Mesenchymal stem cell (in vitro differentiated cells and primary cell): ENCODE results near the gene SYNE3.

ENCODE experiments used
- DNase-seq: peaks from one replicate; pipeline ENCODE4 v3.0.0-alpha.2; 2013
- H2AFZ ChIP-seq: one replicate; pipeline ENCODE4 v1.6.1; 2013; ENCODE audit warnings: low read depth, mild to moderate bottlenecking, control low read depth, inconsistent platforms, low read length, moderate library complexity
- H2AK5ac ChIP-seq: 2 replicates; pipeline ENCODE4 v1.6.1; 2013; ENCODE audit warnings: low read length, moderate library complexity, mild to moderate bottlenecking, inconsistent platforms; ENCODE audit not compliant: severe bottlenecking
- H2BK120ac ChIP-seq: one replicate; pipeline ENCODE4 v1.6.1; 2013; ENCODE audit warnings: low read depth, mild to moderate bottlenecking, inconsistent platforms, low read length, moderate library complexity
- H2BK12ac ChIP-seq, 2 experiments: one replicate each; pipeline ENCODE4 v1.6.1; 2013; ENCODE audit warnings: inconsistent platforms in 2 of 2, low read length in 2 of 2, mild to moderate bottlenecking in 2 of 2, moderate library complexity in 2 of 2, control low read depth in 1 of 2
- H2BK15ac ChIP-seq: one replicate; pipeline ENCODE4 v1.6.1; 2013; ENCODE audit warnings: mild to moderate bottlenecking, low read depth, inconsistent platforms; ENCODE audit not compliant: poor library complexity, severe bottlenecking
- H2BK5ac ChIP-seq: 2 replicates; pipeline ENCODE4 v1.6.1; 2013; ENCODE audit warnings: low read depth, mild to moderate bottlenecking, low read length, control low read depth, inconsistent platforms; ENCODE audit not compliant: poor library complexity, severe bottlenecking
- H3K14ac ChIP-seq, 2 experiments: one replicate each; pipeline ENCODE4 v1.6.1; 2013; ENCODE audit warnings: inconsistent platforms in 2 of 2, low read length in 2 of 2, control low read depth in 1 of 2, mild to moderate bottlenecking in 1 of 2, moderate library complexity in 1 of 2
- H3K18ac ChIP-seq, 2 experiments: one replicate each; pipeline ENCODE4 v1.6.1; 2013; ENCODE audit warnings: inconsistent platforms in 2 of 2, low read length in 2 of 2, control low read depth in 1 of 2, low read depth in 1 of 2, mild to moderate bottlenecking in 1 of 2
- H3K23ac ChIP-seq, 2 experiments: one replicate each; pipeline ENCODE4 v1.6.1; 2013; ENCODE audit warnings: inconsistent platforms in 2 of 2, low read length in 2 of 2, mild to moderate bottlenecking in 2 of 2, moderate library complexity in 2 of 2, control low read depth in 1 of 2
- H3K27ac ChIP-seq: 2 replicates; pipeline ENCODE4 v1.5.1; 2013; ENCODE audit warnings: mild to moderate bottlenecking, moderate library complexity, low read length, control low read depth, inconsistent platforms; ENCODE audit not compliant: poor library complexity, severe bottlenecking
- H3K27me3 ChIP-seq, 2 experiments: 2 replicates each; pipeline versions ENCODE4 v1.6.1 to v1.7.0; 2013; ENCODE audit warnings: low read length in 2 of 2, mild to moderate bottlenecking in 2 of 2, moderate library complexity in 2 of 2, control low read depth in 1 of 2, inconsistent platforms in 1 of 2; ENCODE audit not compliant: control insufficient read depth in 1 of 2, insufficient read depth in 1 of 2
- H3K36me3 ChIP-seq, 2 experiments: 2 replicates each; pipeline versions ENCODE4 v1.6.1 to v1.7.0; 2013; ENCODE audit warnings: low read length in 2 of 2, control low read depth in 1 of 2, inconsistent platforms in 1 of 2, low read depth in 1 of 2, mild to moderate bottlenecking in 1 of 2; ENCODE audit not compliant: insufficient read depth in 2 of 2, control insufficient read depth in 1 of 2
- H3K4ac ChIP-seq, 2 experiments: one replicate each; pipeline ENCODE4 v1.6.1; 2013; ENCODE audit warnings: inconsistent platforms in 2 of 2, low read length in 2 of 2, mild to moderate bottlenecking in 2 of 2, moderate library complexity in 2 of 2, control low read depth in 1 of 2, low read depth in 1 of 2
- H3K4me1 ChIP-seq: 2 replicates; pipeline ENCODE4 v1.6.1; 2013; ENCODE audit warnings: low read depth, low read length, control low read depth; ENCODE audit not compliant: control insufficient read depth, insufficient read depth
- H3K4me2 ChIP-seq: 2 replicates; pipeline ENCODE4 v1.6.1; 2013; ENCODE audit warnings: low read length, mild to moderate bottlenecking, inconsistent platforms; ENCODE audit not compliant: poor library complexity, severe bottlenecking
- H3K4me3 ChIP-seq, 2 experiments: 2 replicates each; pipeline versions ENCODE4 v1.5.1 to v1.7.0; 2013; ENCODE audit warnings: low read length in 2 of 2, mild to moderate bottlenecking in 2 of 2, control low read depth in 1 of 2, low read depth in 1 of 2; ENCODE audit not compliant: insufficient read depth in 1 of 2
- H3K79me1 ChIP-seq: replicated peaks from 2 replicates; pipeline ENCODE4 v1.6.1; 2013; ENCODE audit warnings: mild to moderate bottlenecking, control low read depth, low read length, inconsistent platforms; ENCODE audit not compliant: poor library complexity, severe bottlenecking
- H3K9ac ChIP-seq: 2 replicates; pipeline ENCODE4 v1.7.0; 2013; ENCODE audit warnings: mild to moderate bottlenecking, low read length, moderate library complexity
- H3K9me3 ChIP-seq: 2 replicates; pipeline ENCODE4 v1.7.0; 2013; ENCODE audit warnings: mild to moderate bottlenecking, low read length; ENCODE audit not compliant: control insufficient read depth
- H4K8ac ChIP-seq: one replicate; pipeline ENCODE4 v1.6.1; 2013; ENCODE audit warnings: inconsistent platforms, mild to moderate bottlenecking, low read length, moderate library complexity
- H4K91ac ChIP-seq: one replicate; pipeline ENCODE4 v1.6.1; 2013; ENCODE audit warnings: mild to moderate bottlenecking, low read length, inconsistent platforms
- WGBS: methylation state at CpG from one replicate; pipeline ENCODE4 v1.1.7; 2013; ENCODE audit warnings: mixed read lengths; 5-methylcytosine and 5-hydroxymethylcytosine counted together

Gene SYNE3

GRCh38 chr14:95533391-95533821, 17.0 kb upstream of the SYNE3 start:
- Histone ChIP-seq H3K79me1 (peaks cover 6% of the 10 kb centered on the region), H2AFZ (no peak overlapping the region), H3K4me2 (peak overlapping the region; percentile 97), H3K14ac (no peak overlapping the region), H3K4ac (peak overlapping the region in 1 of 2 experiments; percentile 71), H3K18ac (peak overlapping the region; percentile 25 to 28), H3K9me3 (no peaks in the 10 kb centered on the region), H3K9ac (peak overlapping the region; percentile 94), H3K4me1 (peaks cover 15% of the 10 kb centered on the region), H4K91ac (no peak overlapping the region), H2BK5ac (no peak overlapping the region), H2AK5ac (no peak overlapping the region), H3K27ac (no peak overlapping the region), H3K36me3 (peaks cover 2 to 5% of the 10 kb centered on the region in 2 experiments), H4K8ac (peak overlapping the region; percentile 66), H3K23ac (peak overlapping the region in 1 of 2 experiments; percentile 51), H2BK15ac (no peak overlapping the region), H2BK12ac (peak overlapping the region in 1 of 2 experiments; percentile 17), H3K27me3 (no peaks in the 10 kb centered on the region), H3K4me3 (peak overlapping the region; percentile 87 to 92), H2BK120ac (no peak overlapping the region)
- WGBS = 6% methylated on average over 9 of the region's 10 CpGs
- DNase-seq = peak; percentile 86

- WGBS = 83% methylated on average over 3 of the region's 3 CpGs
Measured at GRCh38 chr14:95531969-95532368, 15.5 kb upstream of the SYNE3 start.

GRCh38 chr14:95531473-95531872, 15.0 kb upstream of the SYNE3 start:
- Histone ChIP-seq H3K36me3 (peaks cover 2 to 5% of the 10 kb centered on the region in 2 experiments), H2BK12ac (no peak overlapping the region), H3K27me3 (no peaks in the 10 kb centered on the region), H3K4me2 (no peak overlapping the region), H2BK5ac (no peak overlapping the region), H2AFZ (no peak overlapping the region), H3K4me1 (peaks cover 13% of the 10 kb centered on the region), H4K91ac (no peak overlapping the region), H3K9me3 (no peaks in the 10 kb centered on the region), H3K23ac (no peak overlapping the region), H2BK120ac (no peak overlapping the region), H3K14ac (no peak overlapping the region), H3K79me1 (peaks cover 9% of the 10 kb centered on the region), H3K18ac (no peak overlapping the region), H3K4ac (no peak overlapping the region), H3K9ac (peak overlapping the region; percentile 94), H2AK5ac (no peak overlapping the region), H4K8ac (no peak overlapping the region), H3K27ac (no peak overlapping the region), H3K4me3 (peak overlapping the region in 1 of 2 experiments; percentile 87), H2BK15ac (no peak overlapping the region)
- peak; percentile 84 for DNase-seq
- 0% methylated on average over 2 of the region's 3 CpGs for WGBS

More at GRCh38 chr14:95531969-95532368, 15.5 kb upstream of the SYNE3 start:
- peaks cover 7% of the 10 kb centered on the region for H3K79me1 ChIP-seq
- H3K4ac ChIP-seq = no peak overlapping the region
- H2BK120ac ChIP-seq = no peak overlapping the region
- peak overlapping the region; percentile 9 for H3K27ac ChIP-seq
- no peak overlapping the region for H4K8ac ChIP-seq
- H3K4me1 ChIP-seq = peaks cover 15% of the 10 kb centered on the region
- H3K27me3 ChIP-seq = no peaks in the 10 kb centered on the region
- no peak overlapping the region for H4K91ac ChIP-seq
- no peak overlapping the region for H2AK5ac ChIP-seq
- H3K4me3 ChIP-seq = peak overlapping the region in 1 of 2 experiments; percentile 87
- H3K18ac ChIP-seq = no peak overlapping the region
- H3K9ac ChIP-seq = peak overlapping the region; percentile 94
- no peak overlapping the region for H2BK5ac ChIP-seq
- no peak for DNase-seq
- no peak overlapping the region for H2BK15ac ChIP-seq
- no peaks in the 10 kb centered on the region for H3K9me3 ChIP-seq
- H3K23ac ChIP-seq = no peak overlapping the region
- peaks cover 2 to 5% of the 10 kb centered on the region in 2 experiments for H3K36me3 ChIP-seq
- H2BK12ac ChIP-seq = no peak overlapping the region
- H3K4me2 ChIP-seq = no peak overlapping the region
- H3K14ac ChIP-seq = no peak overlapping the region
- no peak overlapping the region for H2AFZ ChIP-seq

GRCh38 chr14:95530473-95531276, 14.2 kb upstream of the SYNE3 start:
- Histone ChIP-seq H3K9me3 (no peaks in the 10 kb centered on the region), H3K9ac (peak overlapping the region; percentile 94), H3K27ac (no peak overlapping the region), H4K91ac (peak overlapping the region; percentile 96), H3K4me3 (no peak overlapping the region), H3K36me3 (peaks cover 2 to 5% of the 10 kb centered on the region in 2 experiments), H3K23ac (no peak overlapping the region), H3K27me3 (no peaks in the 10 kb centered on the region), H3K4me2 (no peak overlapping the region), H3K4me1 (peaks cover 8% of the 10 kb centered on the region), H3K79me1 (peaks cover 17% of the 10 kb centered on the region), H3K4ac (peak overlapping the region; percentile 57 to 65), H3K14ac (no peak overlapping the region), H2BK120ac (peak overlapping the region; percentile 71), H2AFZ (no peak overlapping the region), H2BK5ac (no peak overlapping the region), H2AK5ac (no peak overlapping the region), H2BK12ac (peak overlapping the region; percentile 69 to 90), H2BK15ac (no peak overlapping the region), H4K8ac (peak overlapping the region; percentile 59), H3K18ac (no peak overlapping the region)
- DNase-seq = no peak
- WGBS = 91% methylated on average over 9 of the region's 13 CpGs
